ENCODE data around the gene RBCK1. TPM values are rescaled to one million over a fixed set of nuclear protein-coding genes. Genes with fewer than 3 reads are reported as not detected.
A peak's percentile ranks its signal among the peaks of the same experiment; 100 is the strongest.

Gene RBCK1
- total and polyA plus RNA-seq, 2 of the 4 experiments (the other 2 are of a cell fraction): 29.9 to 84.2 TPM

GRCh38 chr20:362271-363254, 45.5 kb upstream of the RBCK1 start:
- Histone ChIP-seq H3K18ac (ENCODE audit: low read depth, low read length) (peak overlapping the region; percentile 45), H3K9ac (ENCODE audit: low read depth, low read length) (no peak overlapping the region), H3K4ac (ENCODE audit: low read depth, low read length) (peak overlapping the region; percentile 99), H4K5ac (ENCODE audit: low read depth, low read length) (peak overlapping the region; percentile 23; the same call in 1 of the 2 replicates), H2BK5ac (ENCODE audit: low read depth, low read length, poor library complexity, severe bottlenecking) (peak overlapping the region; percentile 30), H3K56ac (ENCODE audit: extremely low read depth, insufficient read depth, low read length) (no peak overlapping the region; the same call in 1 of the 2 replicates), H2BK20ac (ENCODE audit: low read depth, low read length) (peak overlapping the region; percentile 92), H4K20me1 (ENCODE audit: insufficient read depth, low read length) (no peaks in the 10 kb centered on the region), H2BK120ac (ENCODE audit: low read depth, low read length) (peak overlapping the region; percentile 97), H3K23ac (ENCODE audit: low read depth, low read length) (peak overlapping the region; percentile 81), H2BK15ac (ENCODE audit: low read depth, low read length) (peak overlapping the region; percentile 95; the same call in 2 of the 3 replicates), H3K4me3 (ENCODE audit: insufficient read depth, low read depth, low read length) (no peak overlapping the region), H3K36me3 (ENCODE audit: control insufficient read depth, insufficient read depth, low read length) (no peaks in the 10 kb centered on the region), H3K4me1 (ENCODE audit: control insufficient read depth, insufficient read depth, low read length) (peaks cover 26% of the 10 kb centered on the region), H3K27ac (ENCODE audit: insufficient read depth, low read length) (peak overlapping the region; percentile 15; the same call in 1 of the 2 replicates), H2AK9ac (replicated peaks; ENCODE audit: low read depth, low read length, poor library complexity) (peak overlapping the region; percentile 96), H2AK5ac (ENCODE audit: low read depth, low read length) (peak overlapping the region; percentile 100), H4K8ac (ENCODE audit: low read depth in 2 of 2, low read length in 2 of 2) (peak overlapping the region; percentile 24 to 93), H3K4me2 (ENCODE audit: low read depth, low read length) (no peak overlapping the region), H3K79me1 (ENCODE audit: low read depth in 1 of 2, low read length in 2 of 2) (no peaks in the 10 kb centered on the region; a peak in 1 of 4 replicates), H2AFZ (replicated peaks; ENCODE audit: low read length, poor library complexity) (peak overlapping the region; percentile 84), H4K91ac (ENCODE audit: insufficient read depth, low read depth, low read length) (peak overlapping the region; percentile 88), H3K27me3 (ENCODE audit: control insufficient read depth, insufficient read depth, low read length) (no peaks in the 10 kb centered on the region), H3K14ac (replicated peaks; ENCODE audit: low read depth, low read length) (peak overlapping the region; percentile 91), H3K9me1 (ENCODE audit: insufficient read depth, low read length) (peaks cover 14% of the 10 kb centered on the region), H3K9me3 (ENCODE audit: control insufficient read depth, insufficient read depth, low read length) (no peaks in the 10 kb centered on the region)
- BruUV-seq (replicated peaks): no TSS peak
- peak; percentile 25; the same call in 1 of the 2 replicates for ATAC-seq (ENCODE audit: low read depth)
- in situ Hi-C loops (cut with MboI; ENCODE audit: low sequenced_read_pairs): no loop called here
- intact Hi-C loops (cut with micrococcal nuclease): no loop called here
- ChIA-PET POLR2A (ENCODE audit: unreplicated experiment) (no interaction called here), CTCF (interaction anchor here (0.9 to 1.4 kb wide), 3 partner anchors 8 to 80 kb away, joined by 3 to 9 read pairs (median 4); no protein-coding TSS in a partner anchor)
- dilution Hi-C loops (cut with HindIII; ENCODE audit: low sequenced_read_pairs, unreplicated experiment): no loop called here
- 38 to 100% methylated on average over 1 to 4 of the region's 13 CpGs for WGBS, 2 experiments (ENCODE audit: extremely low coverage in 2 of 2, insufficient read length in 1 of 2)
- peak; percentile 83 for DNase-seq
- TF ChIP-seq CHD1 (IDR thresholded peaks at IDR 0.05; ENCODE audit: low read depth, low read length) (no peak), CEBPB (IDR thresholded peaks at IDR 0.05; ENCODE audit: low read depth, low read length) (peak; percentile 83), CTCF (conservative IDR thresholded peaks at IDR 0.05; ENCODE audit: low read depth, low read length) (peak; percentile 45), RFX5 (IDR thresholded peaks at IDR 0.05; ENCODE audit: low read depth, low read length) (no peak), NFE2L2 (IDR thresholded peaks at IDR 0.05; ENCODE audit: low read depth, low read length) (no peak), MXI1 (IDR thresholded peaks at IDR 0.05; ENCODE audit: borderline replicate concordance, low read depth, low read length) (peak; percentile 79; the same call in 1 of the 2 replicates), MAFK (IDR thresholded peaks at IDR 0.05; ENCODE audit: low read depth, low read length) (no peak), FOS (IDR thresholded peaks at IDR 0.05; ENCODE audit: low read depth, low read length) (no peak), MAZ (IDR thresholded peaks at IDR 0.05; ENCODE audit: borderline replicate concordance, low read depth, low read length) (no peak), RCOR1 (IDR thresholded peaks at IDR 0.05; ENCODE audit: insufficient replicate concordance, low read length) (no peak), POLR2A (IDR thresholded peaks at IDR 0.05; ENCODE audit: low read depth, low read length) (no peak), RAD21 (IDR thresholded peaks at IDR 0.05; ENCODE audit: low read length) (peak; percentile 36; the same call in 1 of the 2 replicates), SMC3 (IDR thresholded peaks at IDR 0.05; ENCODE audit: low read depth, low read length) (0 out of 2 replicates have a peak, but pooled peaks have one; percentile 23)
- TF ChIP-seq, protein P1, sequence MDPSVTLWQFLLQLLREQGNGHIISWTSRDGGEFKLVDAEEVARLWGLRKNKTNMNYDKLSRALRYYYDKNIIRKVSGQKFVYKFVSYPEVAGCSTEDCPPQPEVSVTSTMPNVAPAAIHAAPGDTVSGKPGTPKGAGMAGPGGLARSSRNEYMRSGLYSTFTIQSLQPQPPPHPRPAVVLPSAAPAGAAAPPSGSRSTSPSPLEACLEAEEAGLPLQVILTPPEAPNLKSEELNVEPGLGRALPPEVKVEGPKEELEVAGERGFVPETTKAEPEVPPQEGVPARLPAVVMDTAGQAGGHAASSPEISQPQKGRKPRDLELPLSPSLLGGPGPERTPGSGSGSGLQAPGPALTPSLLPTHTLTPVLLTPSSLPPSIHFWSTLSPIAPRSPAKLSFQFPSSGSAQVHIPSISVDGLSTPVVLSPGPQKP (IDR thresholded peaks at IDR 0.05; ENCODE audit: borderline replicate concordance, low read depth, low read length): no peak

Measured in IMR-90 (cell line).